Activated naive CD4-positive, alpha-beta T cell treated with anti-CD3 and anti-CD28 coated beads, Interleukin-2, amount 10 ng/mL, durations not matched to agents 7 days and 5 days (primary cell): Measurements from ENCODE around the gene YDJC.
A peak's percentile ranks its signal among the peaks of the same experiment; 100 is the strongest.
"Not testable (repeated sequence)": the region's sequence is repeated elsewhere in the genome, so short reads cannot be mapped to it uniquely, and the experiment has no call there.

ENCODE experiments used
- CTCF ChIA-PET: fragments of 350-600 bp; sonication (Branson Sonifier 250); formaldehyde crosslinking; loops from one replicate; lab custom pipeline; 2021; ENCODE audit warnings: antibody characterized with exemption; lab: Charles Lee
- DNase-seq: peaks from one replicate; pipeline ENCODE4 v3.0.0-alpha.2; 2020
- H3K27ac Mint-ChIP-seq: one replicate; pipeline ENCODE4 v1.8.0; 2021; ENCODE audit warnings: mild to moderate bottlenecking, moderate library complexity, mixed read lengths
- H3K27me3 Mint-ChIP-seq: one replicate; pipeline ENCODE4 v1.8.0; 2021; ENCODE audit warnings: mild to moderate bottlenecking, mixed read lengths
- H3K36me3 Mint-ChIP-seq: one replicate; pipeline ENCODE4 v1.8.0; 2021; ENCODE audit warnings: mixed read lengths
- H3K4me1 Mint-ChIP-seq: one replicate; pipeline ENCODE4 v1.8.0; 2021; ENCODE audit warnings: mixed read lengths
- H3K4me3 Mint-ChIP-seq: one replicate; pipeline ENCODE4 v1.8.0; 2021; ENCODE audit warnings: mild to moderate bottlenecking, moderate library complexity, mixed read lengths
- H3K9me3 Mint-ChIP-seq: one replicate; pipeline ENCODE4 v1.8.0; 2021; ENCODE audit warnings: mixed read lengths

YDJC gene, protein sequence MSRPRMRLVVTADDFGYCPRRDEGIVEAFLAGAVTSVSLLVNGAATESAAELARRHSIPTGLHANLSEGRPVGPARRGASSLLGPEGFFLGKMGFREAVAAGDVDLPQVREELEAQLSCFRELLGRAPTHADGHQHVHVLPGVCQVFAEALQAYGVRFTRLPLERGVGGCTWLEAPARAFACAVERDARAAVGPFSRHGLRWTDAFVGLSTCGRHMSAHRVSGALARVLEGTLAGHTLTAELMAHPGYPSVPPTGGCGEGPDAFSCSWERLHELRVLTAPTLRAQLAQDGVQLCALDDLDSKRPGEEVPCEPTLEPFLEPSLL

DNA sequence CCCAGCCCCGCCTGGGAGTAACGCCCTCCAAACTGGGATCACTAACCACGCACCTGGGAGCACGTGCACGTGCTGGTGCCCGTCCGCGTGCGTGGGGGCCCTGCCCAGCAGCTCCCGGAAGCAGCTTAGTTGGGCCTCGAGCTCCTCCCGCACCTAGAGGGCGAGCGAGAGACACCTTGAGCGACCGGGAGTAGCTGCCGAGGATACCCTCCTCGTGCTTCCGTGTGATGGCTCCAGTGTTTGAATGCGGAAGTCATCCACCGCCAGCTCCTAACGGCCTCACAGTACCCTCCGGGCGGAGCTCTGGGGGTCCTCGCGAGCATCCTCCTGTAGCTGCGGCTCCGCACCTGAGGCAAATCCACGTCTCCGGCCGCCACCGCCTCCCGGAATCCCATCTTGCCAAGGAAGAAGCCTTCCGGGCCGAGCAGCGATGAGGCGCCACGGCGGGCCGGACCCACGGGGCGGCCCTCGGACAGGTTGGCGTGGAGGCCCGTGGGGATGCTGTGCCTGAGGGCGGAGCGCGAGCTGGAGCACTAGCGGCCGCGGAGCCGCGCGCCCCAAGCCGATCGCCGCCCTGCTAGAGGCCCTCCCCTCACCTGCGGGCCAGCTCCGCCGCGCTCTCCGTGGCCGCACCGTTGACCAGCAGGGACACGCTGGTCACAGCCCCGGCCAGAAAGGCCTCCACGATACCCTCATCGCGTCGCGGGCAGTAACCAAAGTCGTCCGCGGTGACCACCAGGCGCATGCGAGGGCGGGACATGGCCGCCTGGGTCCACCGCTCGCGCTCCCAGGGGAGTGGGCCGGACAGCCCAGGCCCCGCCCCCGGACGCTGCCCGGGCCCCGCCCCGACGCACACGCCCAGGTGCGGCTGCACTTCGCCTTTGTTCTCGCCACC, at the start of gene YDJC:
YDJC (minus strand) TSS at position 768 of the 895 bp plus-strand sequence; CDS start at position 760, 8 bp downstream.
- peak within 1 kb of the TSS; percentile 86 for H3K4me3 Mint-ChIP-seq
- no peaks in the 10 kb centered on the region for H3K9me3 Mint-ChIP-seq
- peak within 1 kb of the TSS; percentile 94 for H3K27ac Mint-ChIP-seq
- CTCF ChIA-PET, result interaction anchor here (0.8 to 4.4 kb wide), 14 partner anchors 8 to 61 kb away, joined by 3 to 104 read pairs (median 6); partner anchors contain the start of gene SDF2L1
- H3K27me3 Mint-ChIP-seq, result peaks cover 3% of the 10 kb centered on the region
- peaks cover 35% of the 10 kb centered on the region for H3K4me1 Mint-ChIP-seq
- peak; percentile 96 for DNase-seq
- peaks cover 21% of the 10 kb centered on the region for H3K36me3 Mint-ChIP-seq

DNA sequence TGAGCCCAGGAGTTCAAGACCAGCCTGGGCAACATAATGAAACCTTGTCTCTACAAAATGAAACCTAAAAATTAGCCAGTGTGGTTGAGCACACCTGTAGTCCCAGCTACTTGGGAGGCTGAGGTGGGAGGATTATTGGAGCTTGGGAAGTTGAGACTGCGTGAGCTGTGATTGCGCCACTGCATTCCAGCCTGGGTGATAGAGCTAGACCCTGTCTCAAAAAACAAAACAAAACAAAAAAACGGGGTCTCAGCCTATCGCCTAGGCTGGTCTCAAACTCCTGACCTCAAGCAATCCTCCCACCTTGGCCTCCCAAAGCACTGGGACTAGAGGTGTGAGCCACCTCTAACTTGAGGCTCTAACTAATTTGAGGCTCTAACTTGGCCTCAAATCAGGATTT, 49.6 kb upstream of the YDJC start:
- H3K36me3 Mint-ChIP-seq, result peaks cover 47% of the 10 kb centered on the region

DNA sequence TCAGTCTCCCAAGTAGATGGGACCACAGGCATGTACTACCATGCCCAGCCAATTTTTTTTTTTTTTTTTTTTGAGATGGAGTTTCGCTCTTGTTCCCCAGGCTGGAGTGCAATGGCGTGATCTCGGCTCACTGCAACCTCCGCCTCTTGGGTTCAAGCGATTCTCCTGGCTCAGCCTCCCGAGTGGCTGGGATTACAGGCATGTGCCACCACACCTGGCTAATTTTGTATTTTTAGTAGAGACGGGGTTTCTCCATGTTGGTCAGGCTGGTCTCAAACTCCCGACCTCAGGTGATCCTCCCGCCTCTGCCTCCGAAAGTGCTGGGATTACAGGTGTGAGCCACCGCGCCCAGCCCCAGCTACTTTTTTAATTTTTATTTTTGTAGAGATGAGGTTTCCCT, 49.0 kb upstream of the YDJC start:
- H3K27me3 Mint-ChIP-seq, CTCF ChIA-PET, H3K27ac Mint-ChIP-seq: not testable (repeated sequence)

More for the DNA sequence above, 49.6 kb upstream of the YDJC start:
- no peak overlapping the region for H3K4me3 Mint-ChIP-seq
- no peak overlapping the region for H3K27ac Mint-ChIP-seq
- H3K9me3 Mint-ChIP-seq, result no peaks in the 10 kb centered on the region
- no peaks in the 10 kb centered on the region for H3K27me3 Mint-ChIP-seq
- no peaks in the 10 kb centered on the region for H3K4me1 Mint-ChIP-seq
- CTCF ChIA-PET, result no interaction called here
- no peak for DNase-seq

DNA sequence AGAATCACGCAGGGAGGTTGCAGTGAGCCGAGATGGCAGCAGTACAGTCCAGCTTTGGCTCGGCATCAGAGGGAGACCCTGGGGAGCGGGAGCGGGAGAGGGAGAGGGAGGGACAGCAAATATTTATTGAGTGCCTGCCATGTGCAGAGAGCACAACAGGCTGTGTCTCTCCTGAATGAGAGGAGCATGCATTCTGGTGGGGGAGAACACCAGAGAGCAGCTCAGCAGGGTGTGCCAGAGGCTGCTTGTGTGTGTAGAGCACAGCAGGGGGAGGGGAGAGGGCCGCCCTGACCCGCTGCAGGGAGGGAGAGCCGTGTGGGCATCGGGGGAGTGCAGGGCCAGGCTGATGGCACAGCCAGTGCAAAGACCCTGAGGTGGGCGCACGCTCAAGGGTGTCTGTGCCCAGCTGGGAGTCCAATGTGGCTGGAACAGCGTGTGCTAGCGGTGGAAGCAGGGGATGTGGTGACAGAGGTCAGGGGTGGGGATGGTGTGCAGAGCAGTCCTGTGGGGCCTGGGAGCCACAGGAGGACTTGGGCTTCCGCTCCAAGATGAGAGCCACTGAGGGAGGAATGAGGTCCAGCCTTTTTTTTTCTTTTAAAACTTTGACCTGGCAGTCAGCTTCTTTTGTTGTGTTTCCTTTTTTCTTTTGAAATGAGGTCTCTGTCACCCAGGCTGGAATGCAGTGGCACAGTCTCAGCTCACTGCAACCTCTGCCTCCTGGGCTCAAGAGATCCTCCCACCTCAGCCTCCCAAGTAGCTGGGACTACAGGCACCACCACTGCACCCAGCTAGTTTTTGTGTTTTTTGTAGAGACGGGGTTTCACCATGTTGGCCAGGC, 48.0 kb upstream of the YDJC start:
- no peaks in the 10 kb centered on the region for H3K9me3 Mint-ChIP-seq
- DNase-seq, result no peak
- no peak overlapping the region for H3K4me3 Mint-ChIP-seq
- H3K27me3 Mint-ChIP-seq, result no peaks in the 10 kb centered on the region
- peaks cover 52% of the 10 kb centered on the region for H3K36me3 Mint-ChIP-seq
- H3K27ac Mint-ChIP-seq, result no peak overlapping the region
- H3K4me1 Mint-ChIP-seq, result no peaks in the 10 kb centered on the region
- CTCF ChIA-PET, result no interaction called here

More for the DNA sequence above, 49.0 kb upstream of the YDJC start:
- not testable (repeated sequence) for H3K9me3 Mint-ChIP-seq, H3K4me1 Mint-ChIP-seq, H3K4me3 Mint-ChIP-seq, DNase-seq
- peaks cover 50% of the 10 kb centered on the region for H3K36me3 Mint-ChIP-seq

DNA sequence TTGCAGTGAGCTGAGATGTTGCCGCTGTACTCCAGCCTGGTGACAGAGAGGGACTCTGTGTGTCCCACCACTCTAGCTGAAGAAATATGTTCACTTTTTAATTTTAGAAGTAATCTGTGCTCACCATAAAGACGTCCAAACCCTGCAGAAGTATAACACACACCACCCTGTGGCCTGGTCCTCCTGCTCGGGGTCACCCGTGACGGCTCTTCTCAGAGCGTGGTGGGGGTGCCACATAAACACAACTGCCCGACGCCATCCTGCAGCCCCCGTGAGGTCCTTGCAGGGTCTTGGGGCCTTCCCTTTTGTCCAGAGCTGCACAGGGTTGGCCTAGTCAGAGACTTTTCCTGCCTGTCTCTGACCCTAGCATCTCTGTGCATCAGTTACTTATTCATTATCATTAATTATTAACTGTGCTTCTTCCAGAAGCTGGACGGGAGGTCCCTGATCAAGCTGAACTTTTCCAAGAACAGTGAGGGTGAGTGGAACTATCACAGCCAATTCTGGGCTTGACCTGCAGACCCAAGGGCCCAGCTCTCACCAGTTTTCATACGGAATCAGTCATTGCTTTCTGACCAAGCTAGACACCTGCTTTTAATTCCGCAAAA, 44.9 kb upstream of the YDJC start:
- Mint-ChIP-seq H3K27ac (no peak overlapping the region), H3K4me1 (peaks cover 1% of the 10 kb centered on the region), H3K36me3 (peaks cover 56% of the 10 kb centered on the region), H3K9me3 (no peaks in the 10 kb centered on the region), H3K27me3 (no peaks in the 10 kb centered on the region), H3K4me3 (no peak overlapping the region)
- CTCF ChIA-PET, result interaction anchor here (0.6 kb wide), 1 partner anchor 25 kb away, joined by 3 read pairs; no protein-coding TSS in a partner anchor
- no peak for DNase-seq

DNA sequence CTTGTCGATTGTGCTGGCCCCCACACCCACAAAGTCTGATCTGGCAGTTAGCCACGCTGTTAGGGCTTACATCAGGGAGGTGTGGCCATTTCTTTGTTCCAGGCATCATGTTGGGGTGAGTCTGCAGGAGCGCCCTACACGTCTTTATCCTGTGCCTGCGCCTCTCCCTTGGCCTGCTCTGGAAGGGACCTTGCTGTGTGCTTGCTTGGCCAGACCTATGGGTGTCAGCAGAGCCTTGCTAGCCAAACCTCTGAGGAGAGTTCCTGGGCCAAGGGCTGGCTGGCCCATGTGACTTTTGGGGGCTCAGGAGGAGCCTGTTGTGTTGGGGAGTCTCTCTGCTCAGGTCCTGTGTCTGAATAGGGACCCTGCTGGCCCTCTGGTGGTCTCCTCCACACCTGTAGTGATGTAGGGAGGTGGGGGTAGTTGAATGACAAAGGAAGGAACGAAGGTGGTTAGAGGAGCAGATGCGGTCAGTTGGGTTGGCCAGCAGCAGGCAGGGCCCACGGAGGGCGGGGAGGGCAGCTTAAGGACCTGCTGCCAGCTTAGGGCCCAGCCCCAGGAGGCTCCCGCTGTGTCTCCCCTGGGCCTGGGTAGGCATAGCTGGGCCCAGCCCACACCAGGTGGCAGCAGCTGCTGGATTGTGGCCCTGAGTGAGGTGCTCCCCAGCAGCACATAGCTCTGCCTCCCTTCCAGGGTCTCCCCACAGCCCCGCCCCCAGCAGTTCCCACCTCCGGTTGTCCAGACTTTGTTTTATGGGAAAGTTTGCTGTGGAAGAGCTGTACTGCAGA, 43.9 kb upstream of the YDJC start:
- DNase-seq, result no peak
- CTCF ChIA-PET, result interaction anchor here (0.6 kb wide), 1 partner anchor 26 kb away, joined by 3 read pairs; no protein-coding TSS in a partner anchor
- no peak overlapping the region for H3K4me3 Mint-ChIP-seq
- H3K9me3 Mint-ChIP-seq, result no peaks in the 10 kb centered on the region
- peaks cover 62% of the 10 kb centered on the region for H3K36me3 Mint-ChIP-seq
- H3K4me1 Mint-ChIP-seq, result peaks cover 6% of the 10 kb centered on the region
- H3K27ac Mint-ChIP-seq, result no peak overlapping the region
- H3K27me3 Mint-ChIP-seq, result no peaks in the 10 kb centered on the region

DNA sequence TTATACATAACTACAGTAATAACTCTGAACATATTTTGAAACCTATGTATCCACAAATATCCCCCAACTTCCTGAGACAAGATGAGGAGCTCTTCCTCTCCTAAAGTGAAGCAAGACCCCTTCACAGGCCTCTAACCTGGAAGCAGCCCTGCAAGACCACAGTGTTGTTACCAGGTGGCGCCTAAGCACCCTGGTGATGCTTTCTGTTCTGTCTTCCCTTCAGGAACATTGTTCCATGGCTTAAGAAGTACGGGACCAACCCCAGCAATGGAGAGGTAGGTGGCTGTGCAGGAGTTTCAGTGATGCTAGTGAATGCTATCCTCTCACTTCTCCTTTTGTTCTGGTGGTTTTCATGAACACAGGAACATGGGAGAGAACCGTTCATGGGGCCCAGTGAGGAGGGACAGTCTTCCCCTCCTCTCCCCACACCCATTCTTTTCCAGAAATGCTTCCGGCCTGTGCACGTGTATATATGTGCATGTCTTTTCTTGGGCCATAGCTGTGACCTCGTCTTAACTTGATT, 42.3 kb upstream of the YDJC start:
- H3K27me3 Mint-ChIP-seq, result no peaks in the 10 kb centered on the region
- CTCF ChIA-PET, result no interaction called here
- H3K9me3 Mint-ChIP-seq, result no peaks in the 10 kb centered on the region
- H3K27ac Mint-ChIP-seq, result no peak overlapping the region
- H3K4me1 Mint-ChIP-seq, result peaks cover 16% of the 10 kb centered on the region
- H3K4me3 Mint-ChIP-seq, result no peak overlapping the region
- H3K36me3 Mint-ChIP-seq, result peaks cover 54% of the 10 kb centered on the region
- DNase-seq, result no peak

DNA sequence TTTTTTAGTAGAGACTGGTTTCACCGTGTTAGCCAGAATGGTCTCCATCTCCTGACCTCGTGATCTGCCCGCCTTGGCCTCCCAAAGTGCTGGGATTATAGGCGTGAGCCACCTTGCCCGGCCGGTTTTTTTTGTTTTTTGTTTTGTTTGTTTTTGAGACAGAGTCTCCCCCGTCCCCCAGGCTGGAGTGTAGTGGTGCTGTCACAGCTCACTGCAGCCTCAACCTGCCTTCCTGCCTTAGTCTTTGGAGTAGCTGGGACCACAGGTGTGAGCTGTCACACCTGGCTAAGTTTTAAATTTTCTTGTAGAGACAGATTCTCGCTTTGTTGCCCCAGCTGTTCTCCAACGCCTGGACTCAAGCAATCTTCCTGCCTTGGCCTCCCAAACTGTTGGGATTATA, 39.2 kb upstream of the YDJC start:
- Mint-ChIP-seq H3K36me3 (peaks cover 30% of the 10 kb centered on the region), H3K4me3 (peak overlapping the region; percentile 21), H3K4me1 (peaks cover 36% of the 10 kb centered on the region), H3K27ac (no peak overlapping the region), H3K9me3 (no peaks in the 10 kb centered on the region), H3K27me3 (no peaks in the 10 kb centered on the region)
- DNase-seq, result no peak
- CTCF ChIA-PET, result no interaction called here

DNA sequence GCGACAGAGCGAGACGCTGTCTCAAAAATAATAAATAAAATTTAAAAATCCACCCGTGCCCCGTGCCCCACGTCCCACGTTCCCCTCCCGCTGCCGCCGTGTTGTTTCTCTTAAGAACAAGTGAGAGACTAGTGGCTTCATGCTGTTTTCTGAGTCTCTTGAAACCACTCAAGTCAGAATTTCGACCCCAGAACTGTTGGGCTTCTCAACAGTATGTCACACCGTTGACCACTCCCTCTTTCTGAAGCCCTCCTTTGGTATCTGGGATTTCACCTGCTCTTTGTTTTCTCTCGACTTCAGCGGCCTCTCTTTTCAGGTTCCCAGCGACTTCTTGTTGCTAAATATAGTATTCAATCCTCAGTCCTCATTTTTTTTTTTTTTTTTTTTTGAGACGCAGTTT, 37.0 kb upstream of the YDJC start:
- peaks cover 2% of the 10 kb centered on the region for H3K27me3 Mint-ChIP-seq
- peak overlapping the region; percentile 100 for H3K4me3 Mint-ChIP-seq
- H3K36me3 Mint-ChIP-seq, result peaks cover 14% of the 10 kb centered on the region
- CTCF ChIA-PET, result interaction anchor here (0.6 kb wide), 1 partner anchor 295 kb away, joined by 4 read pairs; no protein-coding TSS in a partner anchor
- H3K27ac Mint-ChIP-seq, result peak overlapping the region; percentile 98
- H3K4me1 Mint-ChIP-seq, result peaks cover 36% of the 10 kb centered on the region
- DNase-seq, result no peak
- H3K9me3 Mint-ChIP-seq, result no peaks in the 10 kb centered on the region

DNA sequence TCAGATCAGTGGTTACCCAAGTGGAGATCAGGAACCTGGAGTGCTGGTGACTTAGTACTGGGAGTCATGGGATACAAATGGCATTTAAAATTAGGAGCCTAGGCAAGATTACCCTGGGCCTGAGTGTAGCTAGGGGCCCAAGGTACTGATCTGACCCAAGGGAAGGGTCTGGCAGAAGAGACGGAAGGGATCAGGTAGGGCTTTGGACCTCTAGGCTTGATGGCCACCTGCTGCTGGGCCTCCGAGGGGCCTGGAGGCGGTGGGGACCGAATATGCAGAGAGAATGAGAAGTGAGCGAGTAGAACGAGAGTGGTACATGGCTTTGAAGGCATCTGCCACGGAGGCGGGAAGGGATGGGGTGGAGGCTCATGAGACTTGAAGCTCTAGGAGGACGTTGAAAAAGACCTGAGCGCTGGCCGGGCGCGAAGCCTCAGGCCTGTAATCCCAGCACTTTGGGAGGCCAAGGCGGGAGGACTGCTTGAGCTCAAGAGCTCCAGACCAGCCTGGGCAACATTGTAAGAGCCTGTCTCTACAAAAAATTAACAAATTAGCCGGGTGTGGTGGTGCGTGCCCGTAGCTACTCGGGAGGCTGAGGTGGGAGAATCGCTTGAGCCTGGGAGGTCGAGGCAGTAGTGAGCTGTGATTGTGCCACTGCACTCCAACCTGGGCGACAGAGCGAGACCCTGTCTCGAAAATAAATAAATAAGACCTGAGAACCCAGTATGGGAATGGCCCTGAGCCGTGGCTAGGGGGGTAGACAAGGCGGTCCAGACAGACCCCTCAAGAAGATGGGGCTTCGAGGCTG, 35.4 kb upstream of the YDJC start:
- H3K4me1 Mint-ChIP-seq, result peaks cover 36% of the 10 kb centered on the region
- H3K27me3 Mint-ChIP-seq, result peaks cover 12% of the 10 kb centered on the region
- H3K27ac Mint-ChIP-seq, result peak overlapping the region; percentile 98
- peak overlapping the region; percentile 100 for H3K4me3 Mint-ChIP-seq
- CTCF ChIA-PET, result interaction anchor here (0.7 to 1.3 kb wide), 2 partner anchors 19 to 22 kb away, joined by 3 read pairs; no protein-coding TSS in a partner anchor
- H3K36me3 Mint-ChIP-seq, result peaks cover 8% of the 10 kb centered on the region
- no peaks in the 10 kb centered on the region for H3K9me3 Mint-ChIP-seq
- no peak for DNase-seq

DNA sequence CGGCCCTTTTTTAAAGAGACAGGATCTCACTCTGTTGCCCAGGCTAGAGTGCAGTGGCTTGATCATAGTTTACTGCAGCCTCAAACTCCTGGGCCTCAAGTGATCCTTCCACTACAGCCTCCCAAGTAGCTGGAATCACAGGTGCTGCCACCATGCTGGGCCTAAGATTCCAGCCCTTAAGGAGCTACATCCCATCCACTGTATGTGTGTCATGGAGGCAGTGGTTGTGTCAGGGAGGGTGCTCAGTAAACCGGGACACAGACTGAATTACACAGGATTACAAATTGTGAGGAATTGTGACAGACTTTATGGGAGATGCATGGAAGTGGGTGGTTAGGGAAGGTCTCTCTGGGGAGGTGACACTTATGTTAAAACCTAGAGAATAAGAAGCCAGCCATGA, 33.9 kb upstream of the YDJC start:
- H3K27ac Mint-ChIP-seq, result no peak overlapping the region
- peaks cover 12% of the 10 kb centered on the region for H3K27me3 Mint-ChIP-seq
- peaks cover 29% of the 10 kb centered on the region for H3K4me1 Mint-ChIP-seq
- H3K36me3 Mint-ChIP-seq, result peaks cover 1% of the 10 kb centered on the region
- no peaks in the 10 kb centered on the region for H3K9me3 Mint-ChIP-seq
- DNase-seq, result no peak
- CTCF ChIA-PET, result interaction anchor here (2.0 kb wide), 1 partner anchor 17 kb away, joined by 5 read pairs; no protein-coding TSS in a partner anchor
- no peak overlapping the region for H3K4me3 Mint-ChIP-seq

DNA sequence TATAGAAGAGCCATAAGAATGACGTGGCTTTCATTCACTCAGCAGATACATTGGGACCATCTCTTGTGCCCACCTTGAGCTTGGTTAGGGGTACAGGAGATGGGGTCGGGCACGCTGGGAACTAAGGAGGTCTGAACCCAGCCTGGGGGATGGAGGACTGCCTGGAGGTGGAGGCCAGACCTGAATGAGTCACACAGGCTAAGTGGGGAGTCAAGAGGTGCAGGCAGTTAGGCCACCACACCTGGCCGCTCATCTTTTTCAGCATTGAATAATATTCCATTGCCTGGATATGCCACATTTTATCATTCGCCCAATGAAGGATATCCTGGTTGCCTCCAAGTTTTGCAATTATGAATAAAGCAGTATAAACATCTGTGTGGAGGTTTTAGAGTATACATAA, 32.2 kb upstream of the YDJC start:
- no peak for DNase-seq
- H3K36me3 Mint-ChIP-seq, result peaks cover 1% of the 10 kb centered on the region
- no peak overlapping the region for H3K4me3 Mint-ChIP-seq
- no peaks in the 10 kb centered on the region for H3K9me3 Mint-ChIP-seq
- CTCF ChIA-PET, result interaction anchor here (2.0 kb wide), 1 partner anchor 15 kb away, joined by 5 read pairs; no protein-coding TSS in a partner anchor
- H3K27ac Mint-ChIP-seq, result no peak overlapping the region
- peaks cover 12% of the 10 kb centered on the region for H3K27me3 Mint-ChIP-seq
- peaks cover 31% of the 10 kb centered on the region for H3K4me1 Mint-ChIP-seq
